Stimulated activated CD8-positive, alpha-beta memory T cell treated with anti-CD3 and anti-CD28 coated beads, Interleukin-7, amount 100 ng/mL, for 48 hours (primary cell): Measurements from ENCODE around the gene AKR1B1.

Experiments used
- DNase-seq, 2 donors: peaks; one replicate each; pipeline ENCODE4 v3.0.0-alpha.2; 2020; ENCODE audit warnings: low read depth in 1 of 2; ENCODE audit errors: extremely low read depth in 1 of 2

Gene AKR1B1

GRCh38 chr7:134446446-134446845 is 12.5 kb downstream of the AKR1B1 start:
- no peak for DNase-seq

DNA sequence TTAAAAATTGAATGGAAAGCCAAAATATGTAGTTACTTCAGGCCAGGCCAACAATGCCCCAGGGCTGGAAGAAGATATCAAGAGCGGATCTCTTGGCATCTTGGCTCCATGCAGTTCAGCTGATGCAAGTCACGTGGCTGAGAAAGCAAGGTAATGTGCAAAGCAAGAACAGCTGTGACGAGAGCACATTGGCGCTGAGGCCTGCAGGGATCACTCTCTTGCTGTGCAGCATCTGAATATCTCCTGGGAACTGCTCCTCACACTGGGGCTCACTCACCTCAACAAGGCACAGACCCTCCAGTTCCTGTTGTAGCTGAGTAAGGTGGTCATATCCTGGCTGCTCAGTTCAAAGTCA is 14.0 kb downstream of the AKR1B1 start:
- no peak for DNase-seq

GRCh38 chr7:134444198-134444960 is 14.5 kb downstream of the AKR1B1 start:
- no peak for DNase-seq

DNA sequence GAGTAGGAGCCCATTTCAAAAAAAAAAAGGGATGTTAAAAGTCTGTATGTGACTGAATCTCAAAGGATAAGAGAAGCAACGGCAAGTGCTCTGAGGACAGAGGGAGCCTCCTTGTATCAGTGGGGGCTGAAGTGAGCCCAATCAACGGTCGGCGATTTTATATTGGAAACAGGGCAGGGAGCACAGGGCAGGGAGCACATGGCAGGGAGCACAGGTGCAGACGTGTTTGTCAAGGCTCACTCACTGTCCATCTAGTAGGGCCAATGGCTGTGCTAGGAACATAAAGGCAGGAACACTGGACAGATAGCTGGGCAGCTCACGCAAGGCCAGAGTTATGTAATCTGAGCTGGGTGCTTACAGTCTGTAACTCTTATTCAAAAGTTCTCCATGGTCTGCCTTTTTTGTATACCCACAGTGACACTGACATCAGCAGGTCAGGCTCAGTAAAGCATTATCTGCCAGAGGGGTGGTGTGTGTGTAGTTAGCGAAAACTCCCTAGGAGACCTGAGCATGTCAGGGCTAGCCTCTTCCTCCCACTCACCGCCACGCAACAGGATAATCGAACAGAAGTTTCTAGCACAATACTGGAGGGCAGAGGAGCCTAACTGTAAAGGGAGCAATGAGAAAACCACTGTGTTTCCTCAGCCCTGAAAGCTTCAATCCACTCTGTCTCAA is 15.4 kb downstream of the AKR1B1 start:
- DNase-seq, result no peak

- DNase-seq, result no peak
These were observed 16.3 kb downstream of the AKR1B1 start for GRCh38 chr7:134442441-134443220.

GRCh38 chr7:134441264-134441663 is 17.6 kb downstream of the AKR1B1 start:
- no peak for DNase-seq

DNA sequence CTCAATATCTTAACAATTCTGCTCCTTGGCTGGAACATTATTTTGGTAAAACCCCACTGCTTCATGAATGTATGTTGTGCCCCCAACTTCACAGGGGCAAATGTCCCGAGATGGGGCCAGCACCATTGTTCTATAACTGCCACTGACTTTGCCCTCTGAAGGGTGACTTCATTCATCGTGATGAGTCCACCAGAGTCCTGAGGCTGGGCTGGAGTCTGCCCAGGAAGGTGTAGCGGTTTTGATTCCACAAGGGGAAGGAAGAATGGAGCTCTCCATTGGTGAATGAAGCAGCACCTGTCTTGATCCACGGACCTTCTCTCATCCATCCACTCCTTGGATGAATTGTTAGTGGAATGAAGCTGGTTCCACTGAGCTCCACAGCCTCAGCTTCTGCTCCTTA is 18.4 kb downstream of the AKR1B1 start:
- no peak for DNase-seq

- DNase-seq, result no peak
These were observed 18.8 kb downstream of the AKR1B1 start for GRCh38 chr7:134440067-134440466.

DNA sequence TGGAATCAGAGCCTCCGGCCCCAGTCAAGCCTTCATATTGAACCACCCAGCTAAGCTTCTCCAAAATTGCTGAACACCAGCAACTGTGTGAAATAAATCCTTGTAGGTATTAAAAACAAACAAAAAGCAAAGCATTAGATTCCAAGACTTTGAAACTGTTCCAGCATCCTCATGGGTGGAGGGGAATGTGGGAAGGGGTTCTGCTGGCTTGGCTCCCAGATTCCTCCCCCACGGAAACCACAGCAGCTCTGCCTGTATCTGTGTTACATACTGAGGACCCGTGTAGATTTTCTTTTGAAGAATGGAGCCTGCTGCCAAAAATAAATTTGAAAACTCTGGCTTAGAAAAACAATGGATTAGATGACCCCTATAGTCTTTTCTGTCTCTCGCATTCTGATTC is 20.0 kb downstream of the AKR1B1 start:
- DNase-seq, result no peak

- no peak for DNase-seq
These were observed 23.6 kb downstream of the AKR1B1 start for GRCh38 chr7:134435161-134435920.

DNA sequence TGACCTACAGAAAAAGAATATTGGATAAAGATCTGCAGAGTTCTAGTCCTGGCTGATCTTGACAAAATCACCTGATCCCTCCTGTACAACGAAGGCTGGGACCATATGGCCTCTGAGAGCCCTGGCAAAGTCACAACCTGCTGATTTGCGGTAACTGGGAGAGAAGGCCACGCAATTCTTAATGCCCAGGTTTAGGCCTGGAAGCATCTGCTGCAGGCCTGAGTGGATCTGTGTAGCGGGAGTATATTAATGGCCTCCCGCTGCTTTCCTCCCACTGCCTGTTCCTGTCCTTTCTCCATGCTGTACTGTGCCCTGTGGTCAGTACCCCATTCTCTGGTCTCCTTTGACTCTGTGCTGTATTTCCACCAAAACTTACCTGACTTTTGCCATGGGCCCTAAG is 24.2 kb downstream of the AKR1B1 start:
- DNase-seq, result no peak

GRCh38 chr7:134433430-134433829 is 25.5 kb downstream of the AKR1B1 start:
- no peak for DNase-seq

- DNase-seq, result peak; percentile 41 to 76
These were observed 26.4 kb downstream of the AKR1B1 start for GRCh38 chr7:134432296-134433152.

GRCh38 chr7:134431815-134432214 is 27.1 kb downstream of the AKR1B1 start:
- no peak for DNase-seq

DNA sequence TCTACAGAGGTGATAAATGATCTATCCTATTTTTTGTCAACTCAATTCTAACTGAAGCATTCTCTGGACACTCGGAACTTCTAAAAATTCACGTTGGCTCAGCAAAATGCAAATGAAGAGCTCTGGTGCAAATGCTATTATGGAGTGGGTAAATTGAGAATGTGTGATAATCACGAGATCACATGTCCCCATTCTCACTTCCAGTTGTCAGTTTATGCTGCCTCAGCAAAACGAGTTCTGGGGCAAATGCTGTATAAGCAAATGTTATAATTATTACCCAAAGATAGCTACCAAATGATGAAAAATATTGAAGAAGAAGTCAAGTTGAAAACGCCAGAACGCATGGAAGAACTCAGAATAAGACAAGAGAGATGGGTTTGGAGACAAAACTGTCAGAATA is 29.4 kb downstream of the AKR1B1 start:
- DNase-seq, result no peak

DNA sequence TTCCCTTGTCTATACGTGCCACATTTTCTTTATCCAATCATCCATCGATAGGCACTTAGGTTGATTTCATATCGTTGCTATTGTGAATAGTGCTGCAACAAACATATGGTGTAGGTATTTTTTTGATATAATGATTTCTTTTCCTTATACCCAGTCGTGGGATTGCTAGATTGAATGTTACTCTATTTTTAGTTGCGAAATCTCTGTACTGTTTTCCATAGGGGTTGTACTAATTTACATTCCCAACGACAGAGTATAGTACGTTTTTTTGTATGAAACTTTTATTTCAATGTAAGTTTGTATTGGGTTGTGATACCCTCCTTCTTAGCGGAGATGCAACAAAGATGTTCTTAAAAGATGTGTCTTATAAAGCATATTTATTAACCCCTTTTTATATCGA is 30.0 kb downstream of the AKR1B1 start:
- no peak for DNase-seq

GRCh38 chr7:134427896-134428295 is 31.0 kb downstream of the AKR1B1 start:
- no peak for DNase-seq

DNA sequence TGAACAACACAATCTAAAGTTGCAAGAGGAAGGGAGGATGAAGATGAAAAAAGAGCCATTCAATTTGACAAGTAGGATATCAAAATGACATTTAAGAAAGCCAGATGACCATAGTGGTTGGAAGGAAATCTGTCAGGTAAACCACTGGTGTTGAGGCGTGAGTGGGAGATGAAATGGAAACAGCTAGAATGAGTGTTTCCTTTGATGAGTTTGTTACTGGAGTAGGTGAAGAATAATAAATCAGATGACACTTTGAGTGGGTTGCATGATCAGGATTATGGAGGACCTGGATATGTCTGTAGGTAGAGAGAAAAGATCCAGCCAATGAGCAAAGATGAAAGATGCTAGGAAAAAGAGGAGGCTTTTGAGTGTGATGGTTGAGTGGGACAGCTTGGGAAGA is 33.1 kb downstream of the AKR1B1 start:
- DNase-seq, result no peak

GRCh38 chr7:134422638-134423037 is 36.3 kb downstream of the AKR1B1 start:
- DNase-seq, result no peak

DNA sequence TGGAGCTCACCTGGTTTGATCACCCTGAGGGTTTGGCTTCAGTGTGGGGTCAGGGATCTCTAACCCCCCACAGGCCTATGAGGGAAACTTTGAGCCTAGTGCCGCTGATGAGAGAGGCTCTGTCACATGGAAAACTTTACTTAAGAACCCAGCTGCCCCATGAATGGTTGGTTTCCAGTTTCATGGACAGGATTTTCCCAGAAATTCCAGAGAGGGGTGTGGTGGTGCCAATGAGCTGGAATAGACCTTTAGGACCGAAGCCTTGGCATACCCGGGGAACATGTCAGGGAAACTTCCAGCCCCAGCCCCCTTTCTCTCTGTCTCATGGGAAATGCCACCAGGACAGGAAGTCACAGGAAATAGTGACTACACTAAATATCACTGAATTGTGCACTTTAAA is 36.9 kb downstream of the AKR1B1 start:
- no peak for DNase-seq
